K562 (cell line): ENCODE data around the gene VTCN1. TPM values are rescaled to one million over a fixed set of nuclear protein-coding genes. Genes with fewer than 3 reads are reported as not detected.

ENCODE experiments used
- ATAC-seq: fragments of 200-7000 bp; cut with Tn5 transposase; 3 replicates; pipeline ENCODE4 v1.9.1; 2020; ENCODE audit warnings: moderate library complexity
- BruUV-seq: library from RNA; stranded (reverse); fragments of 400-500 nt; replicated peaks from 2 replicates; lab custom pipeline; 2021; lab: Mats Ljungman, UMichigan
- CTCF ChIA-PET: fragments of 300-600 bp; formaldehyde crosslinking; extraction: SDS; loops from one replicate; lab custom pipeline; 2021; ENCODE audit warnings: low intra/inter-chr PET ratio; lab: Yijun Ruan, JAX
- POLR2A ChIA-PET: fragments of 300-600, 350-650 bp; sonication (Branson Sonifier 250); formaldehyde crosslinking; extraction: SDS; loops from one replicate; lab custom pipeline; 2021; ENCODE audit warnings: antibody characterized with exemption, inconsistent platforms; lab: Yijun Ruan, JAX
- DNase-seq, 4 experiments: peaks; one replicate each; pipeline versions ENCODE4 v3.0.0 to v3.0.0-alpha.2; 2011 to 2018; ENCODE audit warnings: low spot score in 3 of 4, mixed read lengths in 3 of 4; ENCODE audit errors: extremely low read depth in 1 of 4
- FAIRE-seq: peaks from 2 replicates; lab custom pipeline; 2011; peaks lifted over from hg19 to GRCh38; lab: Jason Lieb, UNC
- H2AFZ ChIP-seq: 2 replicates; pipeline ENCODE4 v1.6.0; 2011; ENCODE audit warnings: low read depth, low read length, control low read depth, inconsistent platforms
- H3K27ac ChIP-seq: fragments of 200-600 bp; 3 replicates; pipeline ENCODE4 v1.8.0; 2011; ENCODE audit warnings: low read depth, mild to moderate bottlenecking, control low read depth, inconsistent platforms, low read length, moderate library complexity, mixed read lengths; ENCODE audit errors: extremely low read depth
- H3K27me3 ChIP-seq, 2 experiments: fragments of 300-600 bp in 1 of 2; 2 replicates in 1 of 2; 3 replicates in 1 of 2; pipeline versions ENCODE4 v1.6.0 to v1.8.0; 2011; ENCODE audit warnings: inconsistent platforms in 2 of 2, low read length in 2 of 2, mild to moderate bottlenecking in 1 of 2, mixed read lengths in 1 of 2, moderate library complexity in 1 of 2; ENCODE audit not compliant: control insufficient read depth in 2 of 2, insufficient read depth in 2 of 2
- H3K36me3 ChIP-seq: fragments of 300-600 bp; 3 replicates; pipeline ENCODE4 v1.8.0; 2011; ENCODE audit warnings: mild to moderate bottlenecking, low read length, inconsistent platforms; ENCODE audit not compliant: control insufficient read depth, insufficient read depth
- H3K4me1 ChIP-seq, 2 experiments: fragments of 200-600 bp in 1 of 2; replicated peaks in 1 of 2; 2 replicates in 1 of 2; 3 replicates in 1 of 2; pipeline versions ENCODE4 v1.5.1 to v1.8.0; 2011; ENCODE audit warnings: inconsistent platforms in 2 of 2, low read length in 2 of 2, mild to moderate bottlenecking in 1 of 2, mixed read lengths in 1 of 2, moderate library complexity in 1 of 2; ENCODE audit not compliant: control insufficient read depth in 2 of 2, insufficient read depth in 2 of 2
- H3K4me2 ChIP-seq: 2 replicates; pipeline ENCODE4 v1.6.1; 2011; ENCODE audit warnings: low read length, control low read depth, inconsistent platforms, mixed read lengths; ENCODE audit not compliant: insufficient read depth
- H3K4me3 ChIP-seq: fragments of 200-600 bp; sonication (generic), shearing (Covaris generic); 2 replicates; pipeline ENCODE4 v1.5.1; 2016; ENCODE audit warnings: control low read depth, inconsistent platforms
- H3K79me2 ChIP-seq: fragments of 200-600 bp; 3 replicates; pipeline ENCODE4 v1.8.0; 2011; ENCODE audit warnings: low read length, inconsistent platforms; ENCODE audit not compliant: control insufficient read depth, insufficient read depth
- H3K9ac ChIP-seq, 2 experiments: 2 replicates each; pipeline versions ENCODE4 v1.6.0 to v1.6.1; 2011; ENCODE audit warnings: low read depth in 2 of 2, low read length in 2 of 2, control low read depth in 1 of 2, inconsistent platforms in 1 of 2, mild to moderate bottlenecking in 1 of 2, mixed read lengths in 1 of 2; ENCODE audit not compliant: insufficient read depth in 1 of 2
- H3K9me1 ChIP-seq: one replicate; pipeline ENCODE4 v1.6.0; 2011; ENCODE audit warnings: inconsistent platforms, mild to moderate bottlenecking, low read length, moderate library complexity; ENCODE audit not compliant: control insufficient read depth, insufficient read depth
- H3K9me3 ChIP-seq: replicated peaks from 2 replicates; pipeline ENCODE4 v1.5.1; 2011; ENCODE audit warnings: low read depth, low read length, inconsistent platforms; ENCODE audit not compliant: control insufficient read depth, insufficient read depth
- H4K20me1 ChIP-seq: replicated peaks from 2 replicates; pipeline ENCODE4 v1.6.1; 2011; ENCODE audit warnings: low read length, inconsistent platforms, mixed read lengths; ENCODE audit not compliant: control insufficient read depth, insufficient read depth
- CBX8 ChIP-seq: fragments of 200-600 bp; sonication (generic); IDR thresholded peaks from 2 replicates; pipeline ENCODE4 v1.6.1; 2012; ENCODE audit warnings: borderline replicate concordance, mixed run types, low read depth, mild to moderate bottlenecking, moderate library complexity, mixed read lengths, low read length, control low read depth, inconsistent platforms; ENCODE audit not compliant: poor library complexity, severe bottlenecking; ENCODE audit errors: extremely low read depth
- E2F1 ChIP-seq: sonication (generic); formaldehyde crosslinking; IDR thresholded peaks from 2 replicates; pipeline ENCODE4 v1.8.1; 2023; ENCODE audit warnings: mild to moderate bottlenecking, missing genetic modification reagents, moderate library complexity
- MAFF ChIP-seq: IDR thresholded peaks from 2 replicates; pipeline ENCODE4 v1.6.1; 2012; ENCODE audit warnings: low read length, improper control_type of control experiment
- MXI1 ChIP-seq: IDR thresholded peaks from 2 replicates; pipeline ENCODE4 v1.6.1; 2011; ENCODE audit warnings: low read depth, mild to moderate bottlenecking, improper control_type of control experiment, low read length
- PRDM10 ChIP-seq: fragments of 450-650 bp; IDR thresholded peaks from 2 replicates; pipeline ENCODE4 v1.6.1; 2018; ENCODE audit not compliant: partially characterized antibody
- SIN3B ChIP-seq: fragments of 450-650 bp; IDR thresholded peaks from 2 replicates; pipeline ENCODE4 v1.6.1; 2017; ENCODE audit warnings: low read depth, mild to moderate bottlenecking, moderate library complexity
- SRSF7 ChIP-seq: fragments of 200-400 bp; formaldehyde crosslinking; optimal IDR thresholded peaks from 2 replicates; pipeline ENCODE3; 2017; ENCODE audit warnings: mild to moderate bottlenecking, low read depth, low read length
- TFAP4 ChIP-seq: sonication (generic); formaldehyde crosslinking; IDR thresholded peaks from 2 replicates; pipeline ENCODE4 v1.8.0; 2022; ENCODE audit warnings: missing genetic modification reagents, mild to moderate bottlenecking, moderate library complexity, borderline replicate concordance
- TFE3 ChIP-seq: fragments of 450-650 bp; formaldehyde crosslinking; IDR thresholded peaks from 2 replicates; pipeline ENCODE4 v1.4.0; 2020; ENCODE audit warnings: mild to moderate bottlenecking, mixed read lengths
- TOE1 ChIP-seq, 2 experiments: fragments of 450-650 bp in 1 of 2; sonication (generic) in 1 of 2; formaldehyde crosslinking in 1 of 2; IDR thresholded peaks; 2 replicates each; pipeline versions ENCODE4 v1.7.1 to v1.8.0; 2016 to 2022; ENCODE audit warnings: borderline replicate concordance in 2 of 2, mild to moderate bottlenecking in 2 of 2, antibody characterized with exemption in 1 of 2, inconsistent platforms in 1 of 2, low read depth in 1 of 2, missing genetic modification reagents in 1 of 2, moderate library complexity in 1 of 2
- ZNF232 ChIP-seq: sonication (generic); formaldehyde crosslinking; IDR thresholded peaks from 2 replicates; pipeline ENCODE4 v1.8.0; 2022; ENCODE audit warnings: mild to moderate bottlenecking, missing genetic modification reagents
- ZNF511 ChIP-seq: sonication (generic); formaldehyde crosslinking; IDR thresholded peaks from 2 replicates; pipeline ENCODE4 v1.8.0; 2022; ENCODE audit warnings: mild to moderate bottlenecking, missing genetic modification reagents
- in situ Hi-C: fragments of 300-500 bp; cut with MboI; formaldehyde crosslinking; loops from 4 replicates; pipeline ENCODE4 v1.15.0; 2018; ENCODE audit warnings: inconsistent platforms, mixed read lengths
- intact Hi-C: fragments of 100-400 bp; cut with micrococcal nuclease; formaldehyde crosslinking; loops from 2 replicates; pipeline ENCODE4 v1.14.2; 2022
- polyA plus RNA-seq, 8 experiments: library from polyadenylated mRNA; depleted of rRNA in 4 of 8; stranded (reverse) in 5 of 8; unstranded in 3 of 8; fragments of >200 nt; fragmentation: Nextera tagmentation in 2 of 8; fragmentation: Illumina TruSeq in 1 of 8; extraction: Ambion mirVana in 2 of 8; extraction: Trizol in 1 of 8; gene quantifications; 2 replicates each; pipeline versions ENCODE4 v1.2.1 to v1.2.3, GENCODE V29; 2011 to 2014; ENCODE audit warnings: inconsistent platforms in 1 of 8, missing spikeins in 1 of 8
- total RNA-seq, 7 experiments: library from RNA; depleted of rRNA in 6 of 7; stranded (reverse); fragments of >200 nt in 6 of 7; fragmentation: Illumina TruSeq in 2 of 7; extraction: Trizol in 2 of 7; gene quantifications; 2 replicates each; pipeline versions ENCODE4 v1.2.1 to v1.2.3, GENCODE V29; 2011 to 2021; ENCODE audit warnings: low replicate concordance in 1 of 7

VTCN1 gene
- total and polyA plus RNA-seq, 9 of the 15 experiments (the other 6 are each of a cell fraction or from before 2014, with no cell fraction given): not detected

GRCh38 chr1:117127795-117128194 is 82.9 kb downstream of the VTCN1 start:
- peaks cover 0 to 8% of the 10 kb centered on the region in 2 experiments; a peak in 2 of 5 replicates for H3K4me1 ChIP-seq
- no peaks in the 10 kb centered on the region for H3K9me1 ChIP-seq
- peak overlapping the region; percentile 25; the same call in 1 of the 2 replicates for H3K4me2 ChIP-seq
- peaks cover 6% of the 10 kb centered on the region in 2 experiments; a peak in 1 of 5 replicates for H3K27me3 ChIP-seq
- no peak overlapping the region for H3K27ac ChIP-seq
- H3K36me3 ChIP-seq: no peaks in the 10 kb centered on the region
- no peaks in the 10 kb centered on the region for H3K79me2 ChIP-seq
- DNase-seq (peak in 2 of 4 experiments; percentile 32 to 38), ATAC-seq (peak; percentile 76), FAIRE-seq (no peak)
- CTCF ChIA-PET: interaction anchor here (0.6 to 3.0 kb wide), 6 partner anchors 11 to 989 kb away, joined by 3 to 44 read pairs (median 4); no protein-coding TSS in a partner anchor
- in situ Hi-C loops (no loop called here), intact Hi-C loops (loop anchor here (1.0 to 10.0 kb wide), 4 partner anchors 59 to 553 kb away; partner anchors contain the start of gene CD58)
- H2AFZ ChIP-seq: peak overlapping the region; percentile 12; the same call in 1 of the 2 replicates
- POLR2A ChIA-PET: interaction anchor here (0.6 to 2.1 kb wide), 5 partner anchors 8 to 108 kb away, joined by 3 to 13 read pairs (median 4); no protein-coding TSS in a partner anchor
- no TSS peak for BruUV-seq
- H3K9me3 ChIP-seq: no peaks in the 10 kb centered on the region
- H4K20me1 ChIP-seq: no peaks in the 10 kb centered on the region
- no peak overlapping the region for H3K9ac ChIP-seq
- no peak overlapping the region for H3K4me3 ChIP-seq
- no peak for TF ChIP-seq TFE3 (CRISPR knock-in tag)
- TF ChIP-seq PRDM10: peak; percentile 29
- TF ChIP-seq SIN3B: no peak
- TF ChIP-seq TFAP4: no peak
- no peak for TF ChIP-seq SRSF7
- no peak for TF ChIP-seq CBX8
- no peak for TF ChIP-seq ZNF232 (CRISPR knock-in tag)
- peak; percentile 54; the same call in 1 of the 2 replicates for TF ChIP-seq MAFF
- no peak for TF ChIP-seq TOE1 (IDR thresholded peaks at IDR 0.05; ENCODE audit: borderline replicate concordance)
- TF ChIP-seq TOE1 (CRISPR knock-in tag; IDR thresholded peaks at IDR 0.05; ENCODE audit: borderline replicate concordance, low read depth): no peak
- no peak for TF ChIP-seq ZNF511
- TF ChIP-seq E2F1 (CRISPR knock-in tag): no peak
- no peak for TF ChIP-seq MXI1
